Endothelial cell of umbilical vein (primary cell): ENCODE data around the gene COL4A2. TPM values are rescaled to one million over a fixed set of nuclear protein-coding genes. Genes with fewer than 3 reads are reported as not detected.

Source experiments
- BruUV-seq: library from RNA; stranded (reverse); fragments of 400-500 nt; replicated peaks from 2 replicates; lab custom pipeline; 2021; lab: Mats Ljungman, UMichigan
- CTCF ChIA-PET: fragments of 300-600, 350-600 bp; sonication (Branson Sonifier 250); formaldehyde crosslinking; loops from one replicate; lab custom pipeline; 2021; ENCODE audit warnings: antibody characterized with exemption, inconsistent platforms; lab: Charles Lee
- POLR2A ChIA-PET: fragments of 300-600, 350-600 bp; sonication (Branson Sonifier 250); formaldehyde crosslinking; loops from one replicate; lab custom pipeline; 2021; ENCODE audit warnings: antibody characterized with exemption, inconsistent platforms; lab: Charles Lee
- DNase-seq: peaks from one replicate; pipeline ENCODE4 v3.0.0-alpha.2; 2011; ENCODE audit warnings: low read depth, low spot score
- FAIRE-seq: peaks from 2 replicates; lab custom pipeline; 2011; peaks lifted over from hg19 to GRCh38; lab: Jason Lieb, UNC
- H2AFZ ChIP-seq: 2 replicates; pipeline ENCODE4 v1.6.0; 2012; ENCODE audit warnings: low read depth, low read length, control low read depth, inconsistent platforms
- H3K27ac ChIP-seq: 2 replicates; pipeline ENCODE4 v1.5.1; 2011; ENCODE audit warnings: low read depth, mild to moderate bottlenecking, control low read depth, low read length, moderate library complexity; ENCODE audit not compliant: insufficient read depth
- H3K27me3 ChIP-seq, 2 experiments: 2 replicates each; pipeline versions ENCODE4 v1.6.0 to v1.6.1; 2011; ENCODE audit warnings: low read length in 2 of 2, mixed read lengths in 1 of 2; ENCODE audit not compliant: control insufficient read depth in 2 of 2, insufficient read depth in 2 of 2
- H3K36me3 ChIP-seq, 2 experiments: 2 replicates in 1 of 2; 3 replicates in 1 of 2; pipeline ENCODE4 v1.5.1; 2011; ENCODE audit warnings: low read length in 2 of 2, mild to moderate bottlenecking in 1 of 2, moderate library complexity in 1 of 2; ENCODE audit not compliant: control insufficient read depth in 2 of 2, insufficient read depth in 2 of 2; ENCODE audit errors: extremely low read depth in 1 of 2
- H3K4me1 ChIP-seq: 3 replicates; pipeline ENCODE4 v1.5.1; 2011; ENCODE audit warnings: mild to moderate bottlenecking, low read length; ENCODE audit not compliant: control insufficient read depth, insufficient read depth; ENCODE audit errors: extremely low read depth
- H3K4me2 ChIP-seq: 2 replicates; pipeline ENCODE4 v1.6.1; 2011; ENCODE audit warnings: low read length, control low read depth, mixed read lengths; ENCODE audit not compliant: insufficient read depth
- H3K4me3 ChIP-seq, 3 experiments: fragments of 200-600 bp in 1 of 3; sonication (generic), shearing (Covaris generic) in 1 of 3; replicated peaks in 1 of 3; 2 replicates each; pipeline ENCODE4 v1.5.1; 2011 to 2016; ENCODE audit warnings: control low read depth in 3 of 3, low read length in 3 of 3, mild to moderate bottlenecking in 2 of 3, inconsistent platforms in 1 of 3, low read depth in 1 of 3, moderate library complexity in 1 of 3; ENCODE audit not compliant: insufficient read depth in 1 of 3
- H3K79me2 ChIP-seq: 2 replicates; pipeline ENCODE4 v1.6.0; 2012; ENCODE audit warnings: low read length, inconsistent platforms; ENCODE audit not compliant: control insufficient read depth, insufficient read depth
- H3K9ac ChIP-seq: replicated peaks from 2 replicates; pipeline ENCODE3; 2011; ENCODE audit warnings: low read length, control low read depth; ENCODE audit not compliant: insufficient read depth; ENCODE audit errors: extremely low read depth
- H3K9me1 ChIP-seq: replicated peaks from 3 replicates; pipeline ENCODE4 v1.6.0; 2011; ENCODE audit warnings: mild to moderate bottlenecking, low read length; ENCODE audit not compliant: control insufficient read depth, insufficient read depth; ENCODE audit errors: extremely low read depth
- H3K9me3 ChIP-seq: replicated peaks from 2 replicates; pipeline ENCODE4 v1.5.1; 2012; ENCODE audit warnings: low read length, inconsistent platforms; ENCODE audit not compliant: control insufficient read depth, insufficient read depth
- H4K20me1 ChIP-seq: replicated peaks from 2 replicates; pipeline ENCODE3; 2011; ENCODE audit warnings: mild to moderate bottlenecking, low read length; ENCODE audit not compliant: control insufficient read depth, insufficient read depth; ENCODE audit errors: extremely low read depth
- CTCF ChIP-seq, 2 donors: IDR thresholded peaks; 1 replicate in 1 of 2; 2 replicates in 1 of 2; pipeline ENCODE4 v1.5.1; 2011; ENCODE audit warnings: low read length in 2 of 2, mild to moderate bottlenecking in 2 of 2, moderate library complexity in 2 of 2, control low read depth in 1 of 2, inconsistent platforms in 1 of 2, low read depth in 1 of 2; ENCODE audit not compliant: insufficient read depth in 1 of 2; ENCODE audit errors: extremely low read depth in 1 of 2
- EZH2 ChIP-seq: IDR thresholded peaks from 2 replicates; pipeline ENCODE4 v1.6.1; 2012; ENCODE audit warnings: borderline replicate concordance, low read depth, mild to moderate bottlenecking, moderate library complexity, low read length, inconsistent platforms; ENCODE audit not compliant: severe bottlenecking
- FOS ChIP-seq: IDR thresholded peaks from 2 replicates; pipeline ENCODE4 v1.6.1; 2011; ENCODE audit warnings: mild to moderate bottlenecking, low read length, moderate library complexity, borderline replicate concordance; ENCODE audit not compliant: insufficient read depth
- GATA2 ChIP-seq: IDR thresholded peaks from 2 replicates; pipeline ENCODE4 v1.7.0; 2011; ENCODE audit warnings: low read depth, mild to moderate bottlenecking, moderate library complexity, mixed read lengths, low read length; ENCODE audit not compliant: insufficient read length, insufficient read depth
- JUN ChIP-seq: IDR thresholded peaks from 2 replicates; pipeline ENCODE4 v1.6.1; 2011; ENCODE audit warnings: borderline replicate concordance, low read depth; ENCODE audit not compliant: insufficient read length, insufficient read depth
- MYC ChIP-seq: IDR thresholded peaks from one replicate; pipeline ENCODE4 v1.6.1; 2011; ENCODE audit warnings: mild to moderate bottlenecking, low read depth, low read length
- POLR2A ChIP-seq: IDR thresholded peaks from 2 replicates; pipeline ENCODE4 v1.6.1; 2012; ENCODE audit warnings: low read depth, mild to moderate bottlenecking, control low read depth, low read length
- POLR2AphosphoS5 ChIP-seq: IDR thresholded peaks from 2 replicates; pipeline ENCODE4 v1.6.1; 2012; ENCODE audit warnings: low read depth, mild to moderate bottlenecking, control low read depth, low read length, moderate library complexity; ENCODE audit not compliant: insufficient read depth
- dilution Hi-C: fragments of 300-500 bp; cut with MboI; formaldehyde crosslinking; loops from one replicate; pipeline ENCODE4 v1.15.0; 2019; ENCODE audit warnings: low sequenced_read_pairs; ENCODE audit not compliant: extremely low pct_ligation_motif_present
- intact Hi-C: fragments of 100-400 bp; cut with micrococcal nuclease; formaldehyde crosslinking; loops from one replicate; pipeline ENCODE4 v1.10.0; 2022
- polyA plus RNA-seq, 4 experiments: library from polyadenylated mRNA; depleted of rRNA in 3 of 4; stranded (reverse) in 3 of 4; unstranded in 1 of 4; fragments of >200 nt; gene quantifications; 2 replicates each; pipeline versions ENCODE4 v1.2.1 to v1.2.3, GENCODE V29; 2011 to 2012; ENCODE audit warnings: missing spikeins in 1 of 4
- total RNA-seq: library from RNA; stranded (reverse); gene quantifications from 2 replicates; pipeline ENCODE4 v1.2.3, GENCODE V29; 2021
- TF ChIP-seq, protein P1 (sequence below): IDR thresholded peaks from 2 replicates; pipeline ENCODE4 v1.6.1; 2011; ENCODE audit not compliant: insufficient read depth, insufficient read length

Gene COL4A2
- total and polyA plus RNA-seq, 2 donors (not counting 3 experiments of a cell fraction or from before 2014, with no cell fraction given): 792 to 940 TPM

DNA sequence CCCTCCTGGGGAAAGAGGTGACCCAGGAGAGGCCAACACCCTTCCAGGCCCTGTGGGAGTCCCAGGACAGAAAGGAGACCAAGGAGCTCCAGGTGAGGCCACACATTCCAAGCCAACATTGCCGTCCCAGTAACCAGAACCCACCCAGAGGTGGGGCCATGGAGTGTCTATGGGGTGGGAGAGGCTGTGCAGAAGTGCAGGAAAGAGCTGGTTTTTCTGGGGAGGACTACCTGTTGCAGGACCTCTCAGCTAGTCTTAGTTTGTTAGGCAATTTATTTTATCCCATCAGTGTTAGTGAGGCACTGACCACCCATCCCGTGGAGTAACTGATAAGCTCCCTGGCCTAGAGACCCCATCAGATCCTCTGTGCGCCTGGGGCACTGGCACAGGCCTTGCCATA is 188.3 kb downstream of the COL4A2 start:
- no TSS peak for BruUV-seq
- Histone ChIP-seq H3K4me3 (no peak overlapping the region), H3K4me1 (peaks cover 4% of the 10 kb centered on the region), H3K9ac (no peak overlapping the region), H2AFZ (no peak overlapping the region), H3K27me3 (no peaks in the 10 kb centered on the region), H3K79me2 (no peaks in the 10 kb centered on the region), H3K9me3 (no peaks in the 10 kb centered on the region), H4K20me1 (no peaks in the 10 kb centered on the region), H3K27ac (no peak overlapping the region), H3K9me1 (no peaks in the 10 kb centered on the region), H3K4me2 (no peak overlapping the region), H3K36me3 (peaks cover 37 to 58% of the 10 kb centered on the region in 2 experiments)
- dilution Hi-C loops (no loop called here), intact Hi-C loops (no loop called here)
- ChIA-PET POLR2A (no interaction called here), CTCF (no interaction called here)
- no peak for TF ChIP-seq GATA2
- no peak for TF ChIP-seq EZH2
- TF ChIP-seq CTCF (IDR thresholded peaks at IDR 0.05; ENCODE audit: extremely low read depth in 1 of 2, insufficient read depth in 1 of 2, low read depth in 1 of 2, low read length in 2 of 2): no peak
- no peak for TF ChIP-seq POLR2A
- no peak for TF ChIP-seq MYC
- TF ChIP-seq POLR2AphosphoS5: no peak
- no peak for TF ChIP-seq FOS
- TF ChIP-seq, protein P1, sequence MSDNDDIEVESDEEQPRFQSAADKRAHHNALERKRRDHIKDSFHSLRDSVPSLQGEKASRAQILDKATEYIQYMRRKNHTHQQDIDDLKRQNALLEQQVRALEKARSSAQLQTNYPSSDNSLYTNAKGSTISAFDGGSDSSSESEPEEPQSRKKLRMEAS: no peak
- no peak for TF ChIP-seq JUN
- DNase-seq (no peak), FAIRE-seq (no peak)
